Adrenal gland (tissue), 12 donors: ENCODE measurements around the gene FDPS. TPM values are rescaled to one million over a fixed set of nuclear protein-coding genes. Genes with fewer than 3 reads are reported as not detected.

Experiments
- DNase-seq, 7 donors: peaks; one replicate each; pipeline ENCODE4 v3.0.0-alpha.2; 2019 to 2020
- H3K27ac ChIP-seq, 5 donors: fragments of 200-600 bp; sonication (generic) in 4 of 5; 1 replicate in 3 of 5; 2 replicates in 2 of 5; pipeline versions ENCODE4 v1.5.1 to v1.8.0; 2016 to 2020; ENCODE audit warnings: mild to moderate bottlenecking in 1 of 5
- H3K27me3 ChIP-seq: fragments of 200-600 bp; 2 replicates; pipeline ENCODE4 v1.8.0; 2021
- H3K36me3 ChIP-seq, 2 donors: fragments of 200-600 bp; replicated peaks in 1 of 2; 1 replicate in 1 of 2; 2 replicates in 1 of 2; pipeline versions ENCODE4 v1.5.1 to v1.8.0; 2018 to 2022
- H3K4me1 ChIP-seq, 2 donors: fragments of 200-600 bp; replicated peaks in 1 of 2; 1 replicate in 1 of 2; 2 replicates in 1 of 2; pipeline versions ENCODE4 v1.5.1 to v1.8.0; 2018 to 2021
- H3K4me3 ChIP-seq, 4 donors: fragments of 200-600 bp; sonication (generic) in 3 of 4; one replicate each; pipeline ENCODE4 v1.5.1; 2016 to 2018
- H3K9me3 ChIP-seq, 3 donors: fragments of 200-600 bp; sonication (generic) in 1 of 3; replicated peaks in 1 of 3; 1 replicate in 2 of 3; 2 replicates in 1 of 3; pipeline versions ENCODE4 v1.5.1 to v1.8.0; 2016 to 2021
- CTCF ChIP-seq, 6 experiments: fragments of 450-650 bp in 4 of 6; fragments of 200-600 bp in 2 of 6; sonication (generic) in 1 of 6; IDR thresholded peaks; 1 replicate in 5 of 6; 2 replicates in 1 of 6; pipeline versions ENCODE4 v1.5.1 to v1.8.0; 2016 to 2021; ENCODE audit warnings: antibody characterized with exemption in 6 of 6, mild to moderate bottlenecking in 2 of 6, moderate library complexity in 1 of 6
- POLR2A ChIP-seq, 2 donors: fragments of 450-650 bp; IDR thresholded peaks; one replicate each; pipeline ENCODE4 v1.6.1; 2017; ENCODE audit warnings: antibody characterized with exemption in 2 of 2, mild to moderate bottlenecking in 2 of 2, moderate library complexity in 1 of 2
- whole genome bisulfite sequencing, 4 donors: extraction: QIAGEN DNeasy Blood & Tissue Kit in 2 of 4; methylation state at CpG; one replicate each; pipeline versions ENCODE4 v1.1.5 to v1.1.7; 2013 to 2017; 5-methylcytosine and 5-hydroxymethylcytosine counted together
- intact Hi-C, 2 donors: fragments of 100-400 bp; cut with DNase I; formaldehyde crosslinking; loops; one replicate each; pipeline versions ENCODE4 v1.14.1 to v1.15.0; 2022 to 2023
- polyA plus RNA-seq, 3 donors: library from polyadenylated mRNA; stranded (reverse); fragments of 200-250 nt in 2 of 3; fragments of 350-450 nt in 1 of 3; fragmentation: Illumina TruSeq in 1 of 3; extraction: RNeasy Lipid Tissue Mini Kit (QIAGEN cat#74804) in 1 of 3; gene quantifications; one replicate each; pipeline ENCODE4 v1.2.3, GENCODE V29; 2013 to 2014
- total RNA-seq, 9 donors: library from RNA; depleted of rRNA in 4 of 9; stranded (reverse); fragments of >200 nt in 4 of 9; fragments of 120-200 nt in 1 of 9; fragmentation: NEBNext Ultra II Directional in 1 of 9; extraction: Animal tissue kit (Norgen Biotek cat#: 25700) in 1 of 9; gene quantifications; one replicate each; pipeline versions ENCODE4 v1.1.0 to v1.2.4, GENCODE V29; 2013 to 2023
- donor health status: healthy with polysubstance abuse.
- donor health status: Bipolar disorder and iron deficiency.
- donor health status: DM: yes; HTN: yes; CAD: no.
- donor health status: DM: no; HTN: no; CAD: no.
- donor health status: DM: no; HTN: no; CAD: no.
- donor health status: DM: yes; HTN: yes; CAD: no.

FDPS gene
- total and polyA plus RNA-seq, 12 donors = 107 to 2,334 (median 206) TPM

GRCh38 chr1:155324037-155324716 lies 15.5 kb downstream of the FDPS start:
- peaks cover 26 to 43% of the 10 kb centered on the region in 2 donors for H3K4me1 ChIP-seq
- WGBS, 4 donors = 0% methylated on average over 5 to 44 of the region's 44 CpGs
- DNase-seq = peak; percentile 95 to 98 (median 98)
- H3K4me3 ChIP-seq = peak overlapping the region; percentile 20 to 82 (median 79)
- H3K36me3 ChIP-seq = peaks cover 0 to 23% of the 10 kb centered on the region in 2 donors
- TF ChIP-seq POLR2A (IDR thresholded peaks at IDR 0.05) (peak; percentile 61 to 65), CTCF (IDR thresholded peaks at IDR 0.05) (no peak)
- no peaks in the 10 kb centered on the region for H3K27me3 ChIP-seq
- H3K27ac ChIP-seq = peak overlapping the region; percentile 77 to 97 (median 94)
- intact Hi-C loops = loop anchor here (5.0 kb wide), 2 partner anchors 47 to 72 kb away; partner anchors contain the start of gene HCN3 (in 1 of the 2)
- H3K9me3 ChIP-seq = no peaks in the 10 kb centered on the region

GRCh38 chr1:155324717-155325602 lies 16.3 kb downstream of the FDPS start:
- intact Hi-C loops = loop anchor here (5.0 kb wide), 2 partner anchors 48 to 73 kb away; partner anchors contain the start of gene HCN3 (in 1 of the 2)
- Histone ChIP-seq H3K4me1 (peaks cover 26 to 39% of the 10 kb centered on the region in 2 donors), H3K4me3 (peak overlapping the region; percentile 20 to 80 (median 70)), H3K27me3 (no peaks in the 10 kb centered on the region), H3K9me3 (no peaks in the 10 kb centered on the region), H3K27ac (peak overlapping the region in 4 of 5 donors; percentile 77 to 97 (median 95)), H3K36me3 (peaks cover 0 to 28% of the 10 kb centered on the region in 2 donors)
- TF ChIP-seq CTCF (IDR thresholded peaks at IDR 0.05) = peak; percentile 16 to 54 (median 44)
- TF ChIP-seq POLR2A (IDR thresholded peaks at IDR 0.05) = no peak
- peak; percentile 60 to 81 (median 68) for DNase-seq
- 5 to 10% (median 7%) methylated on average over 32 to 59 of the region's 59 CpGs for WGBS, 4 donors

- DNase-seq = peak in 1 of 7 donors; percentile 33
- TF ChIP-seq CTCF (IDR thresholded peaks at IDR 0.05) (no peak), POLR2A (IDR thresholded peaks at IDR 0.05) (no peak)
- no peaks in the 10 kb centered on the region for H3K9me3 ChIP-seq
- no peaks in the 10 kb centered on the region for H3K27me3 ChIP-seq
- peak overlapping the region in 2 of 5 donors; percentile 96 to 97 for H3K27ac ChIP-seq
- peak overlapping the region in 1 of 4 donors; percentile 78 for H3K4me3 ChIP-seq
- peaks cover 0 to 34% of the 10 kb centered on the region in 2 donors for H3K36me3 ChIP-seq
- intact Hi-C loops = no loop called here
- H3K4me1 ChIP-seq = peaks cover 26 to 34% of the 10 kb centered on the region in 2 donors
- 53 to 74% (median 55%) methylated on average over 6 of the region's 6 CpGs for WGBS, 4 donors
Observed at GRCh38 chr1:155325603-155325893, 16.9 kb downstream of the FDPS start.

GRCh38 chr1:155326020-155326526 lies 17.4 kb downstream of the FDPS start:
- Histone ChIP-seq H3K4me1 (peaks cover 25 to 29% of the 10 kb centered on the region in 2 donors), H3K4me3 (no peak overlapping the region), H3K27ac (no peak overlapping the region), H3K9me3 (no peaks in the 10 kb centered on the region), H3K27me3 (no peaks in the 10 kb centered on the region), H3K36me3 (peaks cover 0 to 39% of the 10 kb centered on the region in 2 donors)
- WGBS, 4 donors = 78 to 89% (median 86%) methylated on average over 6 of the region's 6 CpGs
- intact Hi-C loops = no loop called here
- DNase-seq = peak in 1 of 7 donors; percentile 15
- TF ChIP-seq CTCF (IDR thresholded peaks at IDR 0.05) = no peak
- no peak for TF ChIP-seq POLR2A (IDR thresholded peaks at IDR 0.05)
